Pancreas (tissue), 10 donors: ENCODE measurements around the gene TMEM183A. TPM values are rescaled to one million over a fixed set of nuclear protein-coding genes. Genes with fewer than 3 reads are reported as not detected.

Source experiments
- ATAC-seq, 4 donors: fragments of 200-7000 bp; cut with Tn5 transposase; one replicate each; pipeline versions ENCODE4 v1.8.0 to v1.9.1; 2020; ENCODE audit warnings: mild to moderate bottlenecking in 4 of 4, moderate library complexity in 4 of 4
- DNase-seq, 6 donors: peaks; one replicate each; pipeline ENCODE4 v3.0.0-alpha.2; 2020
- FAIRE-seq: peaks from 2 replicates; lab custom pipeline; 2012; peaks lifted over from hg19 to GRCh38; lab: Jason Lieb, UNC
- H3K27ac ChIP-seq, 4 donors: fragments of 200-600 bp; sonication (generic); 1 replicate in 3 of 4; 2 replicates in 1 of 4; pipeline versions ENCODE4 v1.5.0 to v1.8.0; 2020
- H3K27me3 ChIP-seq, 4 donors: fragments of 200-600 bp; one replicate each; pipeline ENCODE4 v1.8.0; 2021
- H3K36me3 ChIP-seq, 3 donors: fragments of 200-600 bp; sonication (generic) in 1 of 3; one replicate each; pipeline versions ENCODE4 v1.5.0 to v1.8.0; 2020 to 2021
- H3K4me1 ChIP-seq, 3 donors: fragments of 200-600 bp; one replicate each; pipeline ENCODE4 v1.8.0; 2021
- H3K4me3 ChIP-seq, 4 donors: fragments of 200-600 bp; sonication (generic) in 2 of 4; one replicate each; pipeline versions ENCODE4 v1.5.0 to v1.8.0; 2020 to 2021
- H3K9me3 ChIP-seq, 4 donors: fragments of 200-600 bp; one replicate each; pipeline ENCODE4 v1.8.0; 2021
- WGBS, 2 donors: extraction: QIAGEN DNeasy Blood & Tissue Kit; methylation state at CpG; one replicate each; pipeline ENCODE4 v1.1.7; 2013; 5-methylcytosine and 5-hydroxymethylcytosine counted together
- intact Hi-C, 3 donors: fragments of 100-400 bp; cut with DNase I; formaldehyde crosslinking; loops; one replicate each; pipeline versions ENCODE4 v1.11.1 to v1.14.2; 2022
- polyA plus RNA-seq, 2 donors: library from polyadenylated mRNA; stranded (reverse); fragments of 200-250 nt; gene quantifications; one replicate each; pipeline ENCODE4 v1.2.3, GENCODE V29; 2013
- total RNA-seq, 6 donors: library from RNA; stranded (reverse); fragmentation: NEBNext Ultra II Directional in 4 of 6; extraction: Animal tissue kit (Norgen Biotek cat#: 25700) in 4 of 6; gene quantifications; one replicate each; pipeline versions ENCODE4 v1.2.1 to v1.2.4, GENCODE V29; 2021 to 2023
- TF ChIP-seq, protein P1 (sequence below), 4 donors: fragments of 200-600 bp; sonication (generic) in 3 of 4; IDR thresholded peaks; one replicate each; pipeline versions ENCODE4 v1.5.0 to v1.8.0; 2021; ENCODE audit warnings: antibody characterized with exemption in 4 of 4
- donor health status: healthy with polysubstance abuse.
- donor health status: DM: no; HTN: no; CAD: no; lungs with moderate emphysema.
- donor health status: DM: no; HTN: no; CAD: no.
- donor health status: control.
- donor health status: control.
- donor health status: Bipolar disorder and iron deficiency.
- donor health status: DM: yes; HTN: yes; CAD: no.
- donor health status: DM: no; HTN: no; CAD: no.
- donor health status: DM: no; HTN: no; CAD: no.
- donor health status: DM: yes; HTN: yes; CAD: no.

Gene TMEM183A
- total and polyA plus RNA-seq, 8 donors, result 16.6 to 38.7 (median 30.6) TPM

DNA sequence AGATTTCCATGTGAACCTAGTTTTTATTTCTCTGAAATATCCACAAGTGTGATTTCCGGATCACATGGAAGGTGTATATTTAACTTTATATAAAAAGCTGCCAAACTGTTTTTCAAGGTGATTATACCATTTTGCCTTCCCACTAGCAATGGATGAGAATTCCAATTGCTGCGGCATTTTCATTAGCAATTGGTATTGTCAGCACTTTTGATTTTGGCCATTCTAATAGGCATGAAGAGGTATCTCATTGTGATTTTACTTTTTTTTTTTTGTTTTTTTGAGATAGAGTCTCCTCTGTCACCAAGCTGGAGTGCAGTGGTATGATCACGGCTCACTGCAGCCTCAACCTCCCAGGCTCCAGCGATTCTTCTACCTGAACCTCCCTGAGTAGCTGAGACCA lies 35.1 kb upstream of the TMEM183A start:
- DNase-seq (no peak), ATAC-seq (no peak), FAIRE-seq (no peak)
- TF ChIP-seq, protein P1, sequence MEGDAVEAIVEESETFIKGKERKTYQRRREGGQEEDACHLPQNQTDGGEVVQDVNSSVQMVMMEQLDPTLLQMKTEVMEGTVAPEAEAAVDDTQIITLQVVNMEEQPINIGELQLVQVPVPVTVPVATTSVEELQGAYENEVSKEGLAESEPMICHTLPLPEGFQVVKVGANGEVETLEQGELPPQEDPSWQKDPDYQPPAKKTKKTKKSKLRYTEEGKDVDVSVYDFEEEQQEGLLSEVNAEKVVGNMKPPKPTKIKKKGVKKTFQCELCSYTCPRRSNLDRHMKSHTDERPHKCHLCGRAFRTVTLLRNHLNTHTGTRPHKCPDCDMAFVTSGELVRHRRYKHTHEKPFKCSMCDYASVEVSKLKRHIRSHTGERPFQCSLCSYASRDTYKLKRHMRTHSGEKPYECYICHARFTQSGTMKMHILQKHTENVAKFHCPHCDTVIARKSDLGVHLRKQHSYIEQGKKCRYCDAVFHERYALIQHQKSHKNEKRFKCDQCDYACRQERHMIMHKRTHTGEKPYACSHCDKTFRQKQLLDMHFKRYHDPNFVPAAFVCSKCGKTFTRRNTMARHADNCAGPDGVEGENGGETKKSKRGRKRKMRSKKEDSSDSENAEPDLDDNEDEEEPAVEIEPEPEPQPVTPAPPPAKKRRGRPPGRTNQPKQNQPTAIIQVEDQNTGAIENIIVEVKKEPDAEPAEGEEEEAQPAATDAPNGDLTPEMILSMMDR (IDR thresholded peaks at IDR 0.05), result no peak
- no peak overlapping the region for H3K27ac ChIP-seq
- peaks cover 0 to 10% (median 5%) of the 10 kb centered on the region in 3 donors for H3K4me1 ChIP-seq
- intact Hi-C loops, result no loop called here
- H3K4me3 ChIP-seq, result no peak overlapping the region
- no peaks in the 10 kb centered on the region for H3K36me3 ChIP-seq
- no peaks in the 10 kb centered on the region for H3K27me3 ChIP-seq
- 62 to 72% methylated on average over 4 of the region's 4 CpGs for whole genome bisulfite sequencing, 2 donors
- no peaks in the 10 kb centered on the region for H3K9me3 ChIP-seq

DNA sequence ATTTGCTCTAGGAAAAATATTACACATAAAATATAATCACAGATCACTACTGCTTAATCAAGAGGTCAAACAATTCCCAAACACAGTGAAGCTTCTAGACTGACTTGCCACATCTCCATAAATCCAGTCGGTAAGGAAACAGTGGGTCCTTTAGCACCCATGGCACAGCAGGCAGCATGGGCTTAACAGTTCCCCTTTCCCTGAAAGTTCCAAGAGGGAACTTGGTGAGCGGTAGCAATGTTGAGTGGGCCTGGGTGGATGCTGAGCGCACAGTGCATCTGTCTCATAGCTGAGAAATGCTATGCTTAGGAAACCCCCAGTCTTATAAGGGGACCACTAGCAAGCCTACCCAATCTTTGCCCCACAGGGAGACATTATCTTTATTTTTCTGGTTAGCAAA lies 32.3 kb upstream of the TMEM183A start:
- ATAC-seq, result no peak
- H3K27ac ChIP-seq, result no peak overlapping the region
- no peak for DNase-seq
- intact Hi-C loops, result no loop called here
- FAIRE-seq, result no peak
- 77 to 81% methylated on average over 3 of the region's 3 CpGs for WGBS, 2 donors
- no peaks in the 10 kb centered on the region for H3K9me3 ChIP-seq
- H3K27me3 ChIP-seq, result no peaks in the 10 kb centered on the region
- TF ChIP-seq, protein P1 (IDR thresholded peaks at IDR 0.05), result no peak
- no peaks in the 10 kb centered on the region for H3K36me3 ChIP-seq
- no peaks in the 10 kb centered on the region for H3K4me1 ChIP-seq
- no peak overlapping the region for H3K4me3 ChIP-seq

DNA sequence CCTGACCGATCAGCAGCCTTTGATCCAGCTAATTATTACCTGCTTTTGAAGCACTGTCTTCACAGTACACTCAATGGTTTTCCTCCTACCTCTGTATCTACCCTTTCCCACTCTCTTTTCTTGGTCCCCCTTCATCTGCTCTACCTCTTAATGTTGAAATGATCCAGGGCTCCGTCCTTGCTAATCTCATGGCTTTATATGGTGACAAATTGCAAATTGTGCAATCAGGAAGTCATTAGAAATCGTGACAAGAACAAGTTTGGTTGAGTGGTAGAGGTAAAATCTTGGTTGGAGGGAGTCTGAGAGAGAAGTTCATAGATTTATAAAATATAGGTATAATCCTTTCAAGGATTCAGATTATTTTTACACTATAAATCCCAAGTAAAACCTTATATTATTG lies 30.5 kb upstream of the TMEM183A start:
- FAIRE-seq (no peak), ATAC-seq (no peak), DNase-seq (no peak)
- no peak overlapping the region for H3K27ac ChIP-seq
- no peaks in the 10 kb centered on the region for H3K36me3 ChIP-seq
- no peaks in the 10 kb centered on the region for H3K4me1 ChIP-seq
- no peaks in the 10 kb centered on the region for H3K9me3 ChIP-seq
- WGBS, 2 donors, result 6 to 9% methylated on average over 3 of the region's 3 CpGs
- H3K27me3 ChIP-seq, result no peaks in the 10 kb centered on the region
- TF ChIP-seq, protein P1 (IDR thresholded peaks at IDR 0.05), result no peak
- intact Hi-C loops, result no loop called here
- no peak overlapping the region for H3K4me3 ChIP-seq

DNA sequence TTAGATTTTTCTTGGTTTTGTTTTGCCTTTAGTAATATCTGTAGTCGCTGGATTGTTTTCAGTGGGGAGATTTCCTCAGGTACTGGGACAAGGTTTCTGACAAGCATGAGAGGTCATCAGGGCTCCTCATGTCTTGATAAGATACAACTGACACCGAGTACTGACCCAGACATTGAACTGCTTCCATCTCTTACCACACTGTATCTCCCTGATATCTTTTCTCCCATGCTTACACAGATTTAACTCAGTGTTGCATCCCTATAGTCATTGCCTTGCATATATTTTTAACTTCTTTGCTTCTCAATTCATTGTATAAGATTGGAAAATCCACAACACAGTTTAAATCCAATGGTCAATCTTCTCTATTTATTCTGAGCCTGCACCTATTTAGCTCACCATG lies 27.7 kb upstream of the TMEM183A start:
- Histone ChIP-seq H3K4me3 (no peak overlapping the region), H3K36me3 (no peaks in the 10 kb centered on the region), H3K4me1 (no peaks in the 10 kb centered on the region), H3K27ac (no peak overlapping the region), H3K9me3 (no peaks in the 10 kb centered on the region), H3K27me3 (no peaks in the 10 kb centered on the region)
- no peak for FAIRE-seq
- WGBS, 2 donors, result 46 to 60% methylated on average over 2 of the region's 2 CpGs
- DNase-seq, result no peak
- intact Hi-C loops, result no loop called here
- ATAC-seq, result no peak
- TF ChIP-seq, protein P1 (IDR thresholded peaks at IDR 0.05), result no peak

DNA sequence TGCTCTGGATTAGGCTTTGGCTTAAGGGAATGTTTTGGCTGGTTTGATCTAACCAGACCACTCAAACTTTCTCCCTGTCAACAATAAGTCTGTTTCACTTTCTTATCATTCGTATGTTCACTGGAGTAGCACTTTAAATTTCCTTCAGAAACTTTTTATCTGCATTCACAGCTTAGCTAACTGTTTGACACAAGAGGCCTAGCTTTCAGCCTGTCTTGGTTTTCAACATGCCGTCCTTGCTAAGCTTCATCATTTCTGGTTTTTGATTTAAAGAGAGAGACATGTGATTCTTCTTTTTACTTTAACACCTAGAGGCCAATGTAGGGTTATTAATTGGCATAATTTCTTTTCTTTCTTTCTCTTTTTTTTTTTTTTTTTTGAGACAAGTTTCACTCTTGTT lies 25.2 kb upstream of the TMEM183A start:
- intact Hi-C loops, result no loop called here
- Histone ChIP-seq H3K36me3 (no peaks in the 10 kb centered on the region), H3K4me1 (no peaks in the 10 kb centered on the region), H3K4me3 (no peak overlapping the region), H3K27me3 (no peaks in the 10 kb centered on the region), H3K9me3 (no peaks in the 10 kb centered on the region), H3K27ac (no peak overlapping the region)
- no peak for ATAC-seq
- no peak for DNase-seq
- WGBS, 2 donors, result 78 to 81% methylated on average over 2 of the region's 2 CpGs
- no peak for FAIRE-seq
- TF ChIP-seq, protein P1 (IDR thresholded peaks at IDR 0.05), result no peak
